Skin epidermis (tissue), 12 donors: ENCODE results near the gene DLG4.

ENCODE experiments used
- H3K27ac ChIP-seq, 21 experiments: fragments of 200-600 bp; sonication (generic) in 11 of 21; one replicate each; pipeline ENCODE4 v1.5.0; 2020; ENCODE audit warnings: mild to moderate bottlenecking in 3 of 21, inconsistent platforms in 2 of 21, moderate library complexity in 2 of 21
- H3K4me3 ChIP-seq, 7 experiments: fragments of 200-600 bp; sonication (generic) in 2 of 7; one replicate each; pipeline ENCODE4 v1.5.0; 2020; ENCODE audit warnings: inconsistent platforms in 2 of 7, mild to moderate bottlenecking in 2 of 7, moderate library complexity in 1 of 7

The DLG4 gene

GRCh38 chr17:7219812-7220592 lies at the start of gene DLG4, which contains the start of gene ACADVL:
DLG4 (minus strand) TSS chr17:7219836.
ACADVL (plus strand) TSS chr17:7219938; CDS start chr17:7219985, 47 bp downstream.
- Histone ChIP-seq H3K4me3 (peak within 1 kb of the TSS; percentile 47 to 95 (median 79)), H3K27ac (peak within 1 kb of the TSS; percentile 79 to 99 (median 95))

GRCh38 chr17:7266784-7267183 lies 47.1 kb upstream of the DLG4 start:
- no peak overlapping the region for H3K4me3 ChIP-seq
- no peak overlapping the region for H3K27ac ChIP-seq

GRCh38 chr17:7263801-7264078 lies 44.1 kb upstream of the DLG4 start:
- Histone ChIP-seq H3K27ac (no peak overlapping the region), H3K4me3 (no peak overlapping the region)

DNA sequence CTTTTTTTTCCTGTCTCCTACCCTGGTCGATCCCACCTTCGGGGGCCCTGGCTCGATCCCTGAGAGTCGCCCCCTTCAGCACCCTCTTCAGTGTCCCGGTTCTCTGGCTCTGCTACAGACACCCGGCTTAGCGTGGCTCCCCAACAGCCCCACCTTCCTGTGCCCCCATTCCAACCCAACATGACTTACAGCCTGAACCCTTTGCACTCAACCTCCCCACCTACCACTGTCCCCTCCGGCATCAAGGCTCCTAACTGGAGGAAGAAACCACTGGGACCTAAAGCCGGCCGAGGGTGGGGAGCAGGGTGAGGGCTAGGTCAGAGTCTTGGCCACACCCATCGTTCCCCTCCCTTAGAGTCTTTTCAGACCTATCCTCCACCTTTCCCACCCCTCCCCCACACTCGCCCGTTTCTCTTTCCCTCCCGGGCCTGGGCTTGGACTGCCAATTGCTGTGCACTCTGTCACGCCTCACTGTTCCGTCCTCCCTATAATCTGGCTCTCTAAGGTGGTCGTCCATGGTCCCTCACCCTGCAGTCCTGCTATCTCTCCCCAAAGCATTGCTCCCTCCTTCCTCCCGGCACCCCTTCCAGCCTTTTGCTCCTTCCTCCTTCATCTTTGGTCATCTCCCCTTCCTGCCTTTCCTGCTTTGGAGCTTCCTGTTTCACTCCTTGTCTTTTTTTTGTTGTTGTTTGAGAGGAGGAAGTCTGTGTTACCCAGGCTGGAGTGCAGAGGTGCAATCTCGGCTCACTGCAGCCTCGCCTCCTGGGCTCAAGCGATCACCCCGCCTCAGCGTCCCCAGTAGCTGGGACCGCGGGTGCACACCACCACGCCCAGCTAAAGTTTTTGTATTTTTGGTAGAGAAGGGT lies 43.5 kb upstream of the DLG4 start:
- peak overlapping the region in 6 of 7 experiments; percentile 8 to 45 (median 32) for H3K4me3 ChIP-seq
- H3K27ac ChIP-seq = peak overlapping the region in 7 of 21 experiments; percentile 9 to 67 (median 31)

- H3K27ac ChIP-seq = peak within 1 kb of the TSS in 18 of 21 experiments; percentile 18 to 79 (median 54)
- H3K4me3 ChIP-seq = peak within 1 kb of the TSS; percentile 31 to 45 (median 35)
Observed at GRCh38 chr17:7262192-7262934, 42.7 kb upstream of the DLG4 start, which contains the start of gene CLDN7. CLDN7 (minus strand) TSS chr17:7262478; CDS start chr17:7262043, 435 bp downstream.

GRCh38 chr17:7261379-7262191 lies 41.9 kb upstream of the DLG4 start:
- Histone ChIP-seq H3K27ac (peak overlapping the region in 19 of 21 experiments; percentile 18 to 79 (median 54)), H3K4me3 (peak overlapping the region; percentile 31 to 45 (median 35))

GRCh38 chr17:7260651-7261378 lies 41.2 kb upstream of the DLG4 start:
- peak overlapping the region in 19 of 21 experiments; percentile 18 to 79 (median 54) for H3K27ac ChIP-seq
- H3K4me3 ChIP-seq = peak overlapping the region; percentile 31 to 45 (median 35)

GRCh38 chr17:7260151-7260550 lies 40.5 kb upstream of the DLG4 start:
- Histone ChIP-seq H3K27ac (peak overlapping the region in 2 of 21 experiments; percentile 67 to 79), H3K4me3 (no peak overlapping the region)

DNA sequence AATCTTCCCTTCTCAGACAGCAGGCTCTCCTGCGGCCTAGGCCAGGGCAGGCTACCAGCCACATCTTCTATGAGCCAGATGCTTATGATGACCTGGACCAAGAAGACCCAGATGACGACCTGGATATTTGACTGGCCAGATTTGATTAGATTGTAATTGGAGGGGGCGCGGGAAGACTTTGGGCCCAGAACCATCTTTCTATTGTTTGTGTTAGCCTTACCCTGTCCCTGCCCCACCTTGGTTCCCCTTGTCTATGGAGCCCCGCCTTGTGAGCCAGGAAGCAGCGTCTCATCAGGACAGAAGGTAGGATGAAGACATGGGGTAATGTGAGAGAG lies 39.9 kb upstream of the DLG4 start:
- no peak overlapping the region for H3K4me3 ChIP-seq
- H3K27ac ChIP-seq = no peak overlapping the region

- H3K27ac ChIP-seq = no peak overlapping the region
- no peak overlapping the region for H3K4me3 ChIP-seq
Observed at GRCh38 chr17:7258731-7259554, 39.3 kb upstream of the DLG4 start.

DNA sequence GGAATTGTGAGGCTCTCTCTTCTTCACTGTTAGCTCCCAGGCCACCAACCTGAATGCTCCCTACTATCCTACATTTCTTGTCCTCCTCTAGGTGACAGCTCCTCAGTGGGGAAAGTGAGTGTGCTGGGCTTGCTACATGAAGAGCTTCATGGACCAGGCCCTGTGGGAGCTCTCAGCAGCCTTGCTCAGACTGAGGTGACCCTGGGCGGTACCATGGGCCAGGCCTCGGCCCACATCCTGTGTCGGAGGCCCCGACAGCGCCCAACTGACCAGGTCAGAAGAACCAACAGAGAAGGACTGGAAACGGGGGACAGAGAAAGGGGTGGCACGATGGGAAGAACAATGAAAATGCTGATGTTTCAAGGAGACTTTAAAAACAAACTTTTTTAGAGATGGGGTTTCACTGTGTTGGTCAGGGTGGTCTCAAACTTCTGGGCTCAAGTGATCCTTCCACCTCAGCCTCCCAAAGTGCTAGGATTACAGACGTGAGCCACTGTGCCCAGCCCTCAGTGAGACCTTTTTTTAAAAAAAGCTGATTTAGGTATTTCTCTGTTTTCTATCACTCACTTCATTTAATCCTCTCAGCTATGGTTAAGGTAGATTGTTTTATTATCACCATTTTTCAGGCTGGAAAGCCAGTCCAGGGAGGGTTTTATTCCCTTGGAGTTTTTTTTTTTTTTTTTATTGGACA lies 37.3 kb upstream of the DLG4 start:
- H3K4me3 ChIP-seq = no peak overlapping the region
- H3K27ac ChIP-seq = no peak overlapping the region

DNA sequence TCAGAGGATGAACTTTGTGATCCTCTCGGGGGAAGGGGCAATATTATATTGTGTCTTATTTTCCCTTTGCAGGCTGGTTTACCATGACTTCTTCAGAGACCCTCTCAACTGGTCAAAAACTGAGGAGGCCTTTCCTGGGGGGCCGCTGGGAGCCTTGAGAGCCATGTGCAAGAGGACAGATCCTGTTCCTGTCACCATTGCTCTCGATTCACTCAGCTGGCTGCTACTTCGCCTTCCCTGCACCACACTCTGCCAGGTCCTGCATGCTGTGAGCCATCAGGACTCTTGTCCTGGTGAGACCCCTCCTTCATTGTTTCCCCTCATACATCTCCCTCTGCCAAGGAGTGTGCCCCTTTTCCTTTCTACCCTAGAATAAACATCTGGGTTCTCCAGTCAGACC lies 34.9 kb upstream of the DLG4 start:
- Histone ChIP-seq H3K27ac (no peak overlapping the region), H3K4me3 (no peak overlapping the region)

DNA sequence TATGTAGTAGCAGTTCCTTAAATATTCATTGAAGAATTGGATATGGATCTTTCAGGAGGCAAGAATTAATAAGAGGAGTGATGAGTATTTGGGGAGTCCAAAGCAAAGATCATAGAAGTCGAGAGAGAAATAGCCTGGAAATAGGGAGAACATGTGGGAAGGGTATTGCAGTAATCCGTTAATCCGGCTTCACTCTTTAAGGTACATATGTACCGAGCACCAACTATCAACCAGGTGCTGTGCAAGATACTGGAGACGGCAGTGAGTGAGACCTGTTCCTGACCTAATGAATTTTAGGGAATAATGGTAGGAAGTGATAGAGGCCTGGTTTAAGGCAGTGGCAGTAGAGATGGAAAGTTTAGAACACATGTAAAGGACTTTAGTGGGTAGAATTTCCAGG lies 33.4 kb upstream of the DLG4 start:
- Histone ChIP-seq H3K27ac (peak overlapping the region in 17 of 21 experiments; percentile 92 to 100 (median 98)), H3K4me3 (peak overlapping the region; percentile 66 to 99 (median 89))

- Histone ChIP-seq H3K27ac (peak within 1 kb of the TSS; percentile 85 to 100 (median 98)), H3K4me3 (peak within 1 kb of the TSS; percentile 66 to 99 (median 89))
Observed at GRCh38 chr17:7252176-7253043, 32.8 kb upstream of the DLG4 start, which contains the start of gene ELP5. ELP5 (plus strand) TSS chr17:7252215; CDS start chr17:7252551, 336 bp downstream.

DNA sequence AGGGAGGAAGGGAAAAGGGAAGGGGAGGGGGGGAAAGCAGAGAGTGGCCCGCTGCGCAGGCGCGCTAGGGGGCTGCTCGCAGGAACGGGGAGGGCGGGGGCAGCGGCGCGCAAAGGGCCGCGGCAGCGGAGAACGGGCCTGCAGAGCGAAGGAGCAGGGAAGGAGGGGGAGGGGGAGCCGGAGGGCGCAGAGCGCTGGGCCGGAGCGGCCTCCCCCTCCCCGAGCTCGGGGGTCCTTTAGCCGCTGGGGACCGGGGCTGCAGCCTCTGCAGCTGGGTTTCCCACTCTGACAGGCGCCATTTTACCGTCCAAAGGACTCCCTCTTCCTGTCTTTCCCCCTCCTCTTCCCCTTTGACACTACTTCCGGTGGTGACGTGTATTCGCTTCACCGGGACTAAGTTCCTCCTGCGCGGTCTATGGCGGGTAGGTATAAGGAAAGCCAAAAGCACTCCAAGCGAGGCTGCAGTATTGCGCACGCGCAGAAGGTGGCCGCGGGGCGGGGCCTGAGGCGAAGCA lies 32.1 kb upstream of the DLG4 start, which contains the start of gene CTDNEP1:
CTDNEP1 (minus strand) TSS at position 74 of the 515 bp plus-strand sequence. CDS start 438 bp downstream, outside the sequence.
- peak within 1 kb of the TSS; percentile 66 to 99 (median 89) for H3K4me3 ChIP-seq
- peak within 1 kb of the TSS; percentile 85 to 100 (median 98) for H3K27ac ChIP-seq
